Measurements from ENCODE around the gene SRP68.

DNA sequence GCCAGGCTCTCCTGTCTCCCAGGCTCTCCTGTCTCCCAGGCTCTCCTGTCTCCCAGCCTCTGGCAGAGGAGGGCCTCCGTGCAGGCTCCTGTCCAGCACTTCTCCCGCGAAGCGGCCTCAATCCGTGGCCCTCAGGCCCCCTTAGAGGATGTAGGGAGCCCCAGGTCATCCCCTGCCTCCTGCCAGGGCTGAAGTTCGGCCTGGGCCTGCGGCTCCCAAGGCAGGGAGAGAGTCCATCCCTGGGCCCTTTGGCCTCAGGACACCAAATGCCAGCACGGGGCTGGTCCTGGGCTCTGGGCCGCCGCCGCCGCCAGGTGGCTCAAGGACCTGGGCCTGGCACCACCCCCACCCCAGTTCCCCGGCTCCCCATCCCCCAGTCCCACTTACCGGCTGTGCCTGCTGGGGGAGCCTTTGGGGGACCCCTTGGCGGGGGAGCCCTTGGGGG, 45.6 kb downstream of the SRP68 start:
- TF ChIP-seq POLR2AphosphoS5 (IDR thresholded peaks at IDR 0.05) (no peak), EP300 (IDR thresholded peaks at IDR 0.05) (no peak), POLR2A (IDR thresholded peaks at IDR 0.05) (no peak)
- TF ChIP-seq, protein P1, sequence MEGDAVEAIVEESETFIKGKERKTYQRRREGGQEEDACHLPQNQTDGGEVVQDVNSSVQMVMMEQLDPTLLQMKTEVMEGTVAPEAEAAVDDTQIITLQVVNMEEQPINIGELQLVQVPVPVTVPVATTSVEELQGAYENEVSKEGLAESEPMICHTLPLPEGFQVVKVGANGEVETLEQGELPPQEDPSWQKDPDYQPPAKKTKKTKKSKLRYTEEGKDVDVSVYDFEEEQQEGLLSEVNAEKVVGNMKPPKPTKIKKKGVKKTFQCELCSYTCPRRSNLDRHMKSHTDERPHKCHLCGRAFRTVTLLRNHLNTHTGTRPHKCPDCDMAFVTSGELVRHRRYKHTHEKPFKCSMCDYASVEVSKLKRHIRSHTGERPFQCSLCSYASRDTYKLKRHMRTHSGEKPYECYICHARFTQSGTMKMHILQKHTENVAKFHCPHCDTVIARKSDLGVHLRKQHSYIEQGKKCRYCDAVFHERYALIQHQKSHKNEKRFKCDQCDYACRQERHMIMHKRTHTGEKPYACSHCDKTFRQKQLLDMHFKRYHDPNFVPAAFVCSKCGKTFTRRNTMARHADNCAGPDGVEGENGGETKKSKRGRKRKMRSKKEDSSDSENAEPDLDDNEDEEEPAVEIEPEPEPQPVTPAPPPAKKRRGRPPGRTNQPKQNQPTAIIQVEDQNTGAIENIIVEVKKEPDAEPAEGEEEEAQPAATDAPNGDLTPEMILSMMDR (IDR thresholded peaks at IDR 0.05), result no peak

Measured in suprapubic skin (tissue), 4 donors.